Tibial artery (tissue), 4 donors: ENCODE results near the gene SON.
"Not testable (repeated sequence)": the region's sequence is repeated elsewhere in the genome, so short reads cannot be mapped to it uniquely, and the experiment has no call there.

Source experiments
- DNase-seq, 2 donors: peaks; one replicate each; pipeline ENCODE4 v3.0.0-alpha.2; 2019
- H3K27ac ChIP-seq, 2 donors: fragments of 200-600 bp; sonication (generic) in 1 of 2; 1 replicate in 1 of 2; 2 replicates in 1 of 2; pipeline ENCODE4 v1.5.1; 2018 to 2019; ENCODE audit warnings: mild to moderate bottlenecking in 1 of 2
- H3K27me3 ChIP-seq, 2 donors: fragments of 200-600 bp; sonication (generic) in 1 of 2; one replicate each; pipeline versions ENCODE4 v1.5.1 to v1.6.0; 2016 to 2019
- H3K36me3 ChIP-seq, 3 donors: fragments of 200-600 bp; sonication (generic) in 2 of 3; one replicate each; pipeline ENCODE4 v1.5.1; 2016 to 2019; ENCODE audit warnings: mild to moderate bottlenecking in 2 of 3
- H3K4me1 ChIP-seq, 4 donors: fragments of 200-600 bp; sonication (generic) in 2 of 4; 1 replicate in 3 of 4; 2 replicates in 1 of 4; pipeline ENCODE4 v1.5.1; 2016 to 2019
- H3K4me3 ChIP-seq, 2 donors: fragments of 200-600 bp; sonication (generic) in 1 of 2; 1 replicate in 1 of 2; 2 replicates in 1 of 2; pipeline ENCODE4 v1.5.1; 2018 to 2019; ENCODE audit warnings: mild to moderate bottlenecking in 2 of 2
- H3K9me3 ChIP-seq, 3 donors: fragments of 200-600 bp; sonication (generic) in 1 of 3; one replicate each; pipeline ENCODE4 v1.5.1; 2016 to 2019
- CTCF ChIP-seq, 2 experiments: fragments of 200-600 bp in 1 of 2; fragments of 450-650 bp in 1 of 2; IDR thresholded peaks; one replicate each; pipeline ENCODE4 v1.5.1; 2017 to 2019; ENCODE audit warnings: antibody characterized with exemption in 2 of 2, mild to moderate bottlenecking in 1 of 2, moderate library complexity in 1 of 2
- intact Hi-C: fragments of 100-400 bp; cut with DNase I; formaldehyde crosslinking; loops from one replicate; pipeline ENCODE4 v1.15.0; 2023; ENCODE audit warnings: low total_unique reads

The SON gene

GRCh38 chr21:33608559-33608958, 65.7 kb downstream of the SON start:
- TF ChIP-seq CTCF (IDR thresholded peaks at IDR 0.05): no peak
- Histone ChIP-seq H3K27ac (no peak overlapping the region), H3K36me3 (peaks cover 26 to 77% (median 51%) of the 10 kb centered on the region in 3 donors), H3K4me3 (no peak overlapping the region), H3K27me3 (no peaks in the 10 kb centered on the region), H3K9me3 (no peaks in the 10 kb centered on the region), H3K4me1 (no peaks in the 10 kb centered on the region)
- DNase-seq: no peak
- intact Hi-C loops: no loop called here

- TF ChIP-seq CTCF (IDR thresholded peaks at IDR 0.05): no peak
- peaks cover 23 to 96% (median 51%) of the 10 kb centered on the region in 3 donors for H3K36me3 ChIP-seq
- H3K4me3 ChIP-seq: no peak overlapping the region
- no peak overlapping the region for H3K27ac ChIP-seq
- H3K4me1 ChIP-seq: no peaks in the 10 kb centered on the region
- H3K27me3 ChIP-seq: no peaks in the 10 kb centered on the region
- DNase-seq: no peak
- no peaks in the 10 kb centered on the region for H3K9me3 ChIP-seq
- intact Hi-C loops: no loop called here
These were observed 68.3 kb downstream of the SON start for GRCh38 chr21:33611006-33611744.

GRCh38 chr21:33617565-33617964, 74.7 kb downstream of the SON start:
- H3K9me3 ChIP-seq, DNase-seq, H3K27ac ChIP-seq, H3K4me3 ChIP-seq, H3K4me1 ChIP-seq, intact Hi-C loops, H3K27me3 ChIP-seq: not testable (repeated sequence)
- H3K36me3 ChIP-seq: peaks cover 40 to 80% (median 47%) of the 10 kb centered on the region in 3 donors

GRCh38 chr21:33618407-33618806, 75.6 kb downstream of the SON start:
- no peak for DNase-seq
- H3K4me1 ChIP-seq: no peaks in the 10 kb centered on the region
- H3K9me3 ChIP-seq: no peaks in the 10 kb centered on the region
- H3K27ac ChIP-seq: no peak overlapping the region
- H3K4me3 ChIP-seq: no peak overlapping the region
- intact Hi-C loops: no loop called here
- no peak for TF ChIP-seq CTCF (IDR thresholded peaks at IDR 0.05)
- peaks cover 38 to 77% (median 39%) of the 10 kb centered on the region in 3 donors for H3K36me3 ChIP-seq
- no peaks in the 10 kb centered on the region for H3K27me3 ChIP-seq

GRCh38 chr21:33619726-33620125, 76.9 kb downstream of the SON start:
- Histone ChIP-seq H3K27ac (no peak overlapping the region), H3K9me3 (no peaks in the 10 kb centered on the region), H3K27me3 (no peaks in the 10 kb centered on the region), H3K4me1 (no peaks in the 10 kb centered on the region), H3K4me3 (no peak overlapping the region), H3K36me3 (peaks cover 42 to 72% (median 44%) of the 10 kb centered on the region in 3 donors)
- DNase-seq: no peak
- no peak for TF ChIP-seq CTCF (IDR thresholded peaks at IDR 0.05)
- intact Hi-C loops: no loop called here

- TF ChIP-seq CTCF (IDR thresholded peaks at IDR 0.05): no peak
- intact Hi-C loops: no loop called here
- no peak overlapping the region for H3K4me3 ChIP-seq
- no peaks in the 10 kb centered on the region for H3K9me3 ChIP-seq
- no peaks in the 10 kb centered on the region for H3K4me1 ChIP-seq
- no peaks in the 10 kb centered on the region for H3K27me3 ChIP-seq
- H3K36me3 ChIP-seq: peaks cover 31 to 50% (median 44%) of the 10 kb centered on the region in 3 donors
- H3K27ac ChIP-seq: no peak overlapping the region
- DNase-seq: no peak
These were observed 79.4 kb downstream of the SON start for GRCh38 chr21:33622253-33622652.

- DNase-seq, H3K27me3 ChIP-seq, intact Hi-C loops, H3K9me3 ChIP-seq, H3K27ac ChIP-seq, H3K4me1 ChIP-seq, H3K4me3 ChIP-seq: not testable (repeated sequence)
- peaks cover 35 to 49% (median 41%) of the 10 kb centered on the region in 3 donors for H3K36me3 ChIP-seq
These were observed 83.3 kb downstream of the SON start for GRCh38 chr21:33626151-33626550.
